Ascending aorta (tissue), 2 donors: ENCODE results near the gene SPACDR. TPM values are rescaled to one million over a fixed set of nuclear protein-coding genes. Genes with fewer than 3 reads are reported as not detected.
"Not testable (repeated sequence)": the region's sequence is repeated elsewhere in the genome, so short reads cannot be mapped to it uniquely, and the experiment has no call there.

ENCODE experiments used
- DNase-seq, 2 donors: peaks; one replicate each; pipeline ENCODE4 v3.0.0-alpha.2; 2019; ENCODE audit warnings: low spot score in 2 of 2
- H3K27ac ChIP-seq, 2 donors: fragments of 200-600 bp; sonication (generic); one replicate each; pipeline ENCODE4 v1.5.1; 2016 to 2017; ENCODE audit warnings: mild to moderate bottlenecking in 1 of 2
- H3K27me3 ChIP-seq: fragments of 200-600 bp; sonication (generic); one replicate; pipeline ENCODE4 v1.5.1; 2017
- H3K36me3 ChIP-seq, 2 donors: fragments of 200-600 bp; sonication (generic); one replicate each; pipeline ENCODE4 v1.5.1; 2016
- H3K4me1 ChIP-seq, 2 donors: fragments of 200-600 bp; sonication (generic); one replicate each; pipeline ENCODE4 v1.5.1; 2016 to 2017; ENCODE audit warnings: mild to moderate bottlenecking in 1 of 2
- H3K4me3 ChIP-seq, 2 donors: fragments of 200-600 bp; sonication (generic); one replicate each; pipeline ENCODE4 v1.5.1; 2016 to 2017; ENCODE audit warnings: mild to moderate bottlenecking in 1 of 2
- H3K9me3 ChIP-seq, 2 donors: fragments of 200-600 bp; sonication (generic); one replicate each; pipeline ENCODE4 v1.5.1; 2016
- intact Hi-C: fragments of 100-400 bp; cut with DNase I; formaldehyde crosslinking; loops from one replicate; pipeline ENCODE4 v1.15.1; 2023
- total RNA-seq: library from RNA; depleted of rRNA; stranded (reverse); fragments of >200 nt; gene quantifications from one replicate; pipeline ENCODE4 v1.1.0, GENCODE V29; 2016
- TF ChIP-seq, protein P1 (sequence below), 3 experiments: fragments of 200-600 bp in 2 of 3; fragments of 450-650 bp in 1 of 3; sonication (generic) in 2 of 3; IDR thresholded peaks; one replicate each; pipeline ENCODE4 v1.5.1; 2016 to 2019; ENCODE audit warnings: antibody characterized with exemption in 3 of 3, mild to moderate bottlenecking in 1 of 3, moderate library complexity in 1 of 3

SPACDR gene
- total RNA-seq, 1 donor from 2014 or later = not detected

DNA sequence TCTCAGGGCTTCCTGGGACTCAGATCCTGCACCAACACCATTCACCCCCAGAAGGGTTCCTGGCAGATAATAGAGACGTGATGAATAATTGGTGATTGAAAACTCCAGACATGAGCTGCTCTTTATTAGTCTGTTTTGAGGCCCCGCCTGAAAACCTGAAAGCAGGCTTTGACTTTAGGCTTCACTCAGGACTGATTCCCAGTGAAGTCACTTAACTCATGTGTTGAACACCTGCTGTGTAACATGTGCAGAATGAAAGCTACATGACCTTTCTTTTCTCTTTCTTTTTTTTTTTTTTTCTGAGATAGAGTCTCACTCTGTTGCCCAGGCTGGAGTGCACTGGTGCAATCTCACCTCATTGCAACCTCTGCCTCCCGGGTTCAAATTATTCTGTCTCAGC, 8.9 kb downstream of the SPACDR start:
- H3K27me3 ChIP-seq = no peaks in the 10 kb centered on the region
- no peaks in the 10 kb centered on the region for H3K4me1 ChIP-seq
- DNase-seq = no peak
- intact Hi-C loops = no loop called here
- no peak overlapping the region for H3K4me3 ChIP-seq
- TF ChIP-seq, protein P1, sequence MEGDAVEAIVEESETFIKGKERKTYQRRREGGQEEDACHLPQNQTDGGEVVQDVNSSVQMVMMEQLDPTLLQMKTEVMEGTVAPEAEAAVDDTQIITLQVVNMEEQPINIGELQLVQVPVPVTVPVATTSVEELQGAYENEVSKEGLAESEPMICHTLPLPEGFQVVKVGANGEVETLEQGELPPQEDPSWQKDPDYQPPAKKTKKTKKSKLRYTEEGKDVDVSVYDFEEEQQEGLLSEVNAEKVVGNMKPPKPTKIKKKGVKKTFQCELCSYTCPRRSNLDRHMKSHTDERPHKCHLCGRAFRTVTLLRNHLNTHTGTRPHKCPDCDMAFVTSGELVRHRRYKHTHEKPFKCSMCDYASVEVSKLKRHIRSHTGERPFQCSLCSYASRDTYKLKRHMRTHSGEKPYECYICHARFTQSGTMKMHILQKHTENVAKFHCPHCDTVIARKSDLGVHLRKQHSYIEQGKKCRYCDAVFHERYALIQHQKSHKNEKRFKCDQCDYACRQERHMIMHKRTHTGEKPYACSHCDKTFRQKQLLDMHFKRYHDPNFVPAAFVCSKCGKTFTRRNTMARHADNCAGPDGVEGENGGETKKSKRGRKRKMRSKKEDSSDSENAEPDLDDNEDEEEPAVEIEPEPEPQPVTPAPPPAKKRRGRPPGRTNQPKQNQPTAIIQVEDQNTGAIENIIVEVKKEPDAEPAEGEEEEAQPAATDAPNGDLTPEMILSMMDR (IDR thresholded peaks at IDR 0.05) = no peak
- no peak overlapping the region for H3K27ac ChIP-seq
- no peaks in the 10 kb centered on the region for H3K9me3 ChIP-seq
- no peaks in the 10 kb centered on the region for H3K36me3 ChIP-seq

- H3K27me3 ChIP-seq, H3K4me3 ChIP-seq, DNase-seq, H3K4me1 ChIP-seq, intact Hi-C loops, H3K27ac ChIP-seq, H3K9me3 ChIP-seq, H3K36me3 ChIP-seq: not testable (repeated sequence)
Observed at GRCh38 chr7:100453854-100454253, 10.2 kb downstream of the SPACDR start.

- H3K27ac ChIP-seq = no peak overlapping the region
- no peaks in the 10 kb centered on the region for H3K4me1 ChIP-seq
- no peaks in the 10 kb centered on the region for H3K9me3 ChIP-seq
- intact Hi-C loops = no loop called here
- TF ChIP-seq, protein P1 (IDR thresholded peaks at IDR 0.05) = no peak
- H3K27me3 ChIP-seq = no peaks in the 10 kb centered on the region
- no peak for DNase-seq
- no peak overlapping the region for H3K4me3 ChIP-seq
- no peaks in the 10 kb centered on the region for H3K36me3 ChIP-seq
Observed at GRCh38 chr7:100452513-100452912, 11.5 kb downstream of the SPACDR start.

- TF ChIP-seq, protein P1 (IDR thresholded peaks at IDR 0.05) = no peak
- Histone ChIP-seq H3K27me3 (no peaks in the 10 kb centered on the region), H3K4me1 (no peaks in the 10 kb centered on the region), H3K27ac (no peak overlapping the region), H3K9me3 (no peaks in the 10 kb centered on the region), H3K36me3 (no peaks in the 10 kb centered on the region), H3K4me3 (no peak overlapping the region)
- intact Hi-C loops = no loop called here
- DNase-seq = no peak
Observed at GRCh38 chr7:100449190-100449795, 14.8 kb downstream of the SPACDR start.

- H3K27ac ChIP-seq, H3K4me3 ChIP-seq, H3K36me3 ChIP-seq, H3K27me3 ChIP-seq, DNase-seq, intact Hi-C loops, H3K9me3 ChIP-seq, H3K4me1 ChIP-seq: not testable (repeated sequence)
Observed at GRCh38 chr7:100447363-100447762, 16.7 kb downstream of the SPACDR start.

- Histone ChIP-seq H3K36me3 (no peaks in the 10 kb centered on the region), H3K4me3 (no peak overlapping the region), H3K9me3 (no peaks in the 10 kb centered on the region), H3K4me1 (no peaks in the 10 kb centered on the region), H3K27me3 (no peaks in the 10 kb centered on the region), H3K27ac (no peak overlapping the region)
- intact Hi-C loops = no loop called here
- no peak for DNase-seq
- TF ChIP-seq, protein P1 (IDR thresholded peaks at IDR 0.05) = no peak
Observed at GRCh38 chr7:100446040-100446439, 18.0 kb downstream of the SPACDR start.
